GM04504 (cell line): ENCODE measurements around the gene MS4A6A.
"Not testable (repeated sequence)": the region's sequence is repeated elsewhere in the genome, so short reads cannot be mapped to it uniquely, and the experiment has no call there.

Experiments used
- DNase-seq: peaks from one replicate; pipeline ENCODE4 v3.0.0-alpha.2; 2012; ENCODE audit warnings: low read depth

Gene MS4A6A

GRCh38 chr11:60182541-60183330 is at the start of gene MS4A6A:
TSS of gene MS4A6A (minus strand) at chr11:60183083. CDS start at chr11:60181727, 1,356 bp downstream.
- no peak for DNase-seq

GRCh38 chr11:60230681-60231080 is 47.8 kb upstream of the MS4A6A start:
- DNase-seq = no peak

GRCh38 chr11:60222141-60222540 is 39.3 kb upstream of the MS4A6A start:
- DNase-seq = no peak

GRCh38 chr11:60221692-60222091 is 38.8 kb upstream of the MS4A6A start:
- DNase-seq = no peak

GRCh38 chr11:60221181-60221580 is 38.3 kb upstream of the MS4A6A start:
- no peak for DNase-seq

- DNase-seq = no peak
These were observed 31.5 kb upstream of the MS4A6A start for GRCh38 chr11:60214386-60214785.

- no peak for DNase-seq
These were observed 28.3 kb upstream of the MS4A6A start for GRCh38 chr11:60211206-60211605.

GRCh38 chr11:60209977-60210376 is 27.1 kb upstream of the MS4A6A start:
- DNase-seq = no peak

- DNase-seq = no peak
These were observed 26.1 kb upstream of the MS4A6A start for GRCh38 chr11:60208951-60209350.

- no peak for DNase-seq
These were observed 25.4 kb upstream of the MS4A6A start for GRCh38 chr11:60208146-60208895.

GRCh38 chr11:60206616-60207015 is 23.7 kb upstream of the MS4A6A start:
- no peak for DNase-seq

- no peak for DNase-seq
These were observed 22.0 kb upstream of the MS4A6A start for GRCh38 chr11:60204922-60205321.

GRCh38 chr11:60201334-60201733 is 18.5 kb upstream of the MS4A6A start:
- not testable (repeated sequence) for DNase-seq

- DNase-seq = no peak
These were observed 14.6 kb upstream of the MS4A6A start for GRCh38 chr11:60197442-60197841.

GRCh38 chr11:60195923-60196368 is 13.1 kb upstream of the MS4A6A start:
- no peak for DNase-seq

GRCh38 chr11:60194511-60194910 is 11.6 kb upstream of the MS4A6A start:
- DNase-seq = no peak

- peak; percentile 17 for DNase-seq
These were observed 11.0 kb upstream of the MS4A6A start for GRCh38 chr11:60193687-60194433.

GRCh38 chr11:60192564-60192963 is 9.7 kb upstream of the MS4A6A start:
- not testable (repeated sequence) for DNase-seq

GRCh38 chr11:60188481-60188880 is 5.6 kb upstream of the MS4A6A start:
- DNase-seq = not testable (repeated sequence)

GRCh38 chr11:60186128-60186527 is 3.2 kb upstream of the MS4A6A start:
- DNase-seq = not testable (repeated sequence)

GRCh38 chr11:60185512-60185827 is 2.6 kb upstream of the MS4A6A start:
- DNase-seq = not testable (repeated sequence)

GRCh38 chr11:60184824-60185511 is 2.1 kb upstream of the MS4A6A start:
- DNase-seq = no peak
